Measurements from ENCODE around the gene NRL.
"Not testable (repeated sequence)": the region's sequence is repeated elsewhere in the genome, so short reads cannot be mapped to it uniquely, and the experiment has no call there.

GRCh38 chr14:24029687-24030086 is 85.1 kb downstream of the NRL start:
- TF ChIP-seq EZH2 (optimal IDR thresholded peaks at IDR 0.05; ENCODE audit: low read depth, low read length); EZH2phosphoT487 (IDR thresholded peaks at IDR 0.05; ENCODE audit: low read length): not testable (repeated sequence)
- TF ChIP-seq, protein P1, sequence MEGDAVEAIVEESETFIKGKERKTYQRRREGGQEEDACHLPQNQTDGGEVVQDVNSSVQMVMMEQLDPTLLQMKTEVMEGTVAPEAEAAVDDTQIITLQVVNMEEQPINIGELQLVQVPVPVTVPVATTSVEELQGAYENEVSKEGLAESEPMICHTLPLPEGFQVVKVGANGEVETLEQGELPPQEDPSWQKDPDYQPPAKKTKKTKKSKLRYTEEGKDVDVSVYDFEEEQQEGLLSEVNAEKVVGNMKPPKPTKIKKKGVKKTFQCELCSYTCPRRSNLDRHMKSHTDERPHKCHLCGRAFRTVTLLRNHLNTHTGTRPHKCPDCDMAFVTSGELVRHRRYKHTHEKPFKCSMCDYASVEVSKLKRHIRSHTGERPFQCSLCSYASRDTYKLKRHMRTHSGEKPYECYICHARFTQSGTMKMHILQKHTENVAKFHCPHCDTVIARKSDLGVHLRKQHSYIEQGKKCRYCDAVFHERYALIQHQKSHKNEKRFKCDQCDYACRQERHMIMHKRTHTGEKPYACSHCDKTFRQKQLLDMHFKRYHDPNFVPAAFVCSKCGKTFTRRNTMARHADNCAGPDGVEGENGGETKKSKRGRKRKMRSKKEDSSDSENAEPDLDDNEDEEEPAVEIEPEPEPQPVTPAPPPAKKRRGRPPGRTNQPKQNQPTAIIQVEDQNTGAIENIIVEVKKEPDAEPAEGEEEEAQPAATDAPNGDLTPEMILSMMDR (IDR thresholded peaks at IDR 0.05; ENCODE audit: low read length), result not testable (repeated sequence)

Measured in MM.1S (cell line).